LNCAP (cell line): Measurements from ENCODE around the gene KIR3DL3.
"Not testable (repeated sequence)": the region's sequence is repeated elsewhere in the genome, so short reads cannot be mapped to it uniquely, and the experiment has no call there.

Experiments
- CTCF ChIP-seq: fragments of 450-650 bp; IDR thresholded peaks from 2 replicates; pipeline ENCODE4 v1.5.1; 2017; ENCODE audit warnings: mild to moderate bottlenecking

The KIR3DL3 gene

GRCh38 chr19:54739587-54740497, 15.6 kb downstream of the KIR3DL3 start:
- no peak for TF ChIP-seq CTCF

GRCh38 chr19:54769646-54770045, 45.4 kb downstream of the KIR3DL3 start, which contains the start of gene KIR2DL1:
Gene KIR2DL1, plus strand, starts transcription at chr19:54769793. Its CDS starts 58 bp downstream, at chr19:54769851.
- not testable (repeated sequence) for TF ChIP-seq CTCF
